Liver (tissue), 3 donors: ENCODE data around the gene NFATC1.

Experiments used
- ATF3 ChIP-seq: IDR thresholded peaks from 2 replicates; pipeline ENCODE4 v1.6.1; 2016; ENCODE audit warnings: antibody characterized with exemption
- CTCF ChIP-seq: fragments of 150-350 bp; IDR thresholded peaks from 2 replicates; pipeline ENCODE4 v1.5.1; 2017; ENCODE audit warnings: improper control_type of control experiment, low read depth, low read length; ENCODE audit not compliant: missing input control
- EGR1 ChIP-seq, 2 donors: IDR thresholded peaks; 2 replicates each; pipeline ENCODE4 v1.6.1; 2016 to 2018; ENCODE audit warnings: antibody characterized with exemption in 2 of 2, low read depth in 2 of 2
- GABPA ChIP-seq, 2 donors: IDR thresholded peaks in 1 of 2; conservative IDR thresholded peaks in 1 of 2; 2 replicates each; pipeline ENCODE4 v1.6.1; 2016; ENCODE audit warnings: antibody characterized with exemption in 2 of 2, mild to moderate bottlenecking in 1 of 2, moderate library complexity in 1 of 2
- JUND ChIP-seq, 2 donors: IDR thresholded peaks; 2 replicates each; pipeline ENCODE4 v1.6.1; 2016; ENCODE audit warnings: antibody characterized with exemption in 2 of 2
- MAX ChIP-seq: IDR thresholded peaks from 2 replicates; pipeline ENCODE4 v1.6.1; 2016; ENCODE audit warnings: antibody characterized with exemption
- RAD21 ChIP-seq, 2 donors: IDR thresholded peaks; 2 replicates each; pipeline ENCODE4 v1.6.1; 2016; ENCODE audit warnings: antibody characterized with exemption in 2 of 2, mild to moderate bottlenecking in 2 of 2
- REST ChIP-seq: IDR thresholded peaks from 2 replicates; pipeline ENCODE4 v1.6.1; 2016; ENCODE audit warnings: antibody characterized with exemption, mild to moderate bottlenecking
- RXRA ChIP-seq, 2 donors: IDR thresholded peaks; 2 replicates each; pipeline ENCODE4 v1.6.1; 2017 to 2018; ENCODE audit warnings: antibody characterized with exemption in 2 of 2, mild to moderate bottlenecking in 1 of 2
- SP1 ChIP-seq: IDR thresholded peaks from 2 replicates; pipeline ENCODE4 v1.6.1; 2018; ENCODE audit warnings: antibody characterized with exemption, mild to moderate bottlenecking
- TAF1 ChIP-seq: conservative IDR thresholded peaks from 2 replicates; pipeline ENCODE4 v1.6.1; 2016; ENCODE audit warnings: antibody characterized with exemption, mild to moderate bottlenecking
- YY1 ChIP-seq: IDR thresholded peaks from 2 replicates; pipeline ENCODE4 v1.6.1; 2016; ENCODE audit warnings: antibody characterized with exemption, mild to moderate bottlenecking
- ZBTB33 ChIP-seq: IDR thresholded peaks from 2 replicates; pipeline ENCODE4 v1.6.1; 2016; ENCODE audit warnings: antibody characterized with exemption
- donor health status: healthy.
- donor health status: healthy.

- TF ChIP-seq TAF1 (no peak), MAX (no peak), CTCF (no peak), SP1 (no peak), EGR1 (IDR thresholded peaks at IDR 0.05; ENCODE audit: low read depth in 2 of 2) (no peak), JUND (IDR thresholded peaks at IDR 0.05) (no peak), GABPA (IDR thresholded peaks at IDR 0.05 in 1 of 2, conservative IDR thresholded peaks at IDR 0.05 in 1 of 2) (no peak), REST (no peak), YY1 (no peak), RXRA (IDR thresholded peaks at IDR 0.05) (no peak), ATF3 (no peak), RAD21 (IDR thresholded peaks at IDR 0.05) (no peak), ZBTB33 (no peak)
Measured at GRCh38 chr18:79481046-79481790, 85.5 kb downstream of the NFATC1 start.
